Fibroblast of skin of right biceps (primary cell): ENCODE results near the gene MORC4.

Experiments
- DNase-seq: peaks from one replicate; pipeline ENCODE4 v3.0.0-alpha.2; 2013

The MORC4 gene

DNA sequence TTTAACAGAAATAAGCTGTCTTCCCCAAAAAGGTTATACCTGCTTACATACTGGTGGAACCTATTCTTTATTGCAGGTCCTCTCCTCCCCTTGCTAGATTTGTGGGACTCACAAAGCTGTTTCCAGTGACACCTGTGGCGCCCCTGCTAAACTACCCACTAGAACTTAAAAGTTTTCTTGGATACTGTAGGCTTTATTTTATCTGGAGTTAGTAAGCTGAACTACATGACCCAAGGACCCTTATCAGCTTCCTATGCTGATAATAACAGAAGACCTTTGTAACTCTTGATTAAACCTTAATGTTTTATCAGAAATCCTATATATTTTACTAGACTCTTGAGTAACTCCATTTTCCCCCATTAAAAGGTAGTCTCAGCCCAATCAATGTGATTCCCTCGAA is 47.5 kb downstream of the MORC4 start:
- DNase-seq, result no peak

- no peak for DNase-seq
Measured at GRCh38 chrX:106952089-106952488, 47.9 kb downstream of the MORC4 start.

DNA sequence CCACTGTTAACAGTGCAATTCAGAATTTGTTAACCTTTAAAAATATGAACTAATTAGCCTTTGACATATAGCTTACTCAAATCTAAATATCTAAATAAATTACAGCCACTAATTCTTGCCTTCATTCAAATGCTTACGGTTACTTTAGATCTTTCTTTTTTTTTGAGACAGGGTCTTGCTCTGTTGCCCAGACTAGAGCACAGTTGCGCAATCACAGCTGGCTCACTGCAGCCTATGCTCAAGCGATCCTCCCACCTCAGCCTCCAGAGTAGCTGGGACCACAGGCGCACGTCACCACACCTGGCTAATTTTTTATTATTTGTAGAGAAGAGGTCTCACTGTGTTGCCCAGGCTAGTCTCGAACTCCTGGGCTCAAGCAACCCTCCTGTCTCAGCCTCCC is 48.8 kb downstream of the MORC4 start:
- no peak for DNase-seq

GRCh38 chrX:106950381-106950780 is 49.6 kb downstream of the MORC4 start:
- no peak for DNase-seq

- no peak for DNase-seq
Measured at GRCh38 chrX:106949366-106949765, 50.6 kb downstream of the MORC4 start.

- DNase-seq, result no peak
Measured at GRCh38 chrX:106948641-106949040, 51.4 kb downstream of the MORC4 start.

GRCh38 chrX:106946464-106946863 is 53.5 kb downstream of the MORC4 start:
- no peak for DNase-seq

DNA sequence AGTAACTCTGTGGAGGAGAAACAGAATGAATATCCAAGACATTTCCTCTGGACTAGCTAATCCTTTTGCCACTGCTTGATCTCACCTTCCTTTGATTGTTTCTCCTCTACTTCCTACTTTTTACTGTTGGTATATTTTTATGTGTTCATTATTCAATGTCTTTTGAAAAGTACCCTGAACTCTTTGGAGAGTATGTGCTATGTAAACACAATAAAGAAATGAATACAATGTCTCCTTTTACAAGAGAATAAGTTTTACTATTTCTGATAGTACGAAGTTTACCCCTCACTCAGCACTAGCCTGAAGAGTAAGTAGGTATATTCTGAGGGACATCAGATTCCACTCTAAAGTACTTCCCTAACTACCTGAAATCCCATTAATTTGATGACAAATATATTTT is 59.9 kb downstream of the MORC4 start:
- no peak for DNase-seq

DNA sequence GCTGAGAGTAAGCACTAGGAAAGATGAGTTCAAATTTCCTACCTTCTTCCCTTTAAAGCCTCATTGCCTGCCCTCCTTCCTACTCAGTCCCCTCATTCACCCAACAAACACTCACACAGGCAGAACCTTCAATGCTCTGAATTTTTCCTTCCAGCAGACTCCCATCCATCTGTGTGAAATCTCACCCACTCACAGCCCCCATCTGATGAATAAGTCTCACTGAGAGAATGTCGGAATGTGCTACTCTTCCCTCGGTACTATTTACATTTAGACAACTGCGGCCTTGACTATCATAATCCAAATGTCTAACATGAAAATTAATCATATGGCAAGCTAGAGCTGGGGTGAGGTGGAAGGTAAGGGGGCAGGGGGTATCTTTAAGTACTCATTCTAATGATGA is 60.4 kb downstream of the MORC4 start:
- DNase-seq, result no peak

DNA sequence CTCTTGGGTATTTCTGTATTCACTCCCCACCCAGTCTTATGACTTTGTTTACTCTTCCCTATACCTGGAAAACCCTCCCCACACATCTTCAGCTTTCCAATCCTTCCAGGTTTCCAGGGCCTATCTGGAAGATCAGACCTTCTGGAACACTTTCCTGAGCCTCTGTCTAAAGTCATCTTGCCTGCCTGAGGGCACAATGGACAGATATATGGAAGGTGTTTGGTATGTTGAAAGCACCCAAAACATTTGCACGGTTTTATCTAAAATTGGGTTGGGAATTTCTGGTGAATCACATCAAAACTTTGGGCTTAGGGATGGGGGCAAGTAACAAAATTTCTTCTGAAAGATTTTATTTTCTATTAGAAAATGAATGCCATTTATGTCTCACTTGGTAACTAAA is 63.8 kb downstream of the MORC4 start:
- no peak for DNase-seq

DNA sequence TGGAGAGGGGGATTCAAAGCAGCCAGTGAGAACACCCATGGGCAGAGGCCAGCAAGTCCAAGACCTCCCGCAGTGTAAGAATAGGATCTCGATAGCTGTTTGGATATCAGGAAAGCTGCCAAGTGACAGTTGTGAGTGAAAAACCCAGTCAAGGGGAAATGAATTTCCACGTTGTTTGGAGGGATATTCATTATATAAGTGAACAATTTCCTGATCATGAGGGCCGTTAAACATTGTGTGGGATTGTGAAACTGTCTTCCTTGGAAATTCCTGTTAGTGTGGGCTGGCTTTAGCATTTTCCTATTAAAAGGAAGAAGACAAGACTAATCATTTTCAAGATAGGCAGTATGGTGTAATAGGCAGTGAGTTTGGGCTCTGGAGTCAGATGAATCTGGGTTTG is 64.8 kb downstream of the MORC4 start:
- no peak for DNase-seq

GRCh38 chrX:106933538-106933961 is 66.5 kb downstream of the MORC4 start:
- no peak for DNase-seq

- no peak for DNase-seq
Measured at GRCh38 chrX:106932960-106933537, 67.0 kb downstream of the MORC4 start.

GRCh38 chrX:106932492-106932923 is 67.5 kb downstream of the MORC4 start:
- DNase-seq, result no peak

DNA sequence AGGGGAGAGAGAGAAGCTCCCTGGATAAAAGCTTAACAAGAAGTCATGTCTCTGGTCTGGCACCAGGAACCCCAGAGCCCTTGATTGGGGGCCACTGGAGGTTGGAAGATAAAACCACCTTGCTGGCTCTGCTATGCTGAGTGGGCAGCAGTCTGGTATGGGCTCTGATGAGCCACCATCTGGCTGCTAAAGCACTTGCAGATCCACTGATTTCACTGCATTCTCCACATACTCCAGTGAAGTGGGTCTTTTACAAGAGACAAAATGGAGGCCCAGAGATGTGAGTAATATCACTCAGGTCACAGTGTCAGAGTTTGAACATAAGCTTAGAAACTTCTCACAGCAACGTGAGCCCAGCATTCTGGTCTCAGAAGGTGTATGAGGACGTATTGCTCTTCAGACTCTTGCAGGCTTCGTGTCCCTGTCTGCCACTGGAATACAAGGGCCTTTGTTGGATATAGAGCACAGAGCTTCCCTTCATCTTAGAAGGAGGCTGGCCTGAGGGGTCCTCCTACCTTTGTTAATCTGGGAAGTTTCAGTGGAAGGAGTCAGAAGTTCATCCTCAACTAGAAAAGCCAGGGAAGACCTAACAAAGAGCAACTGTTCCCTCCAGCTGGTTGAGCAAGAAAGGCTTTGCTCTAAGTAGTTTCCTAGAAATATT is 68.1 kb downstream of the MORC4 start:
- DNase-seq, result no peak

DNA sequence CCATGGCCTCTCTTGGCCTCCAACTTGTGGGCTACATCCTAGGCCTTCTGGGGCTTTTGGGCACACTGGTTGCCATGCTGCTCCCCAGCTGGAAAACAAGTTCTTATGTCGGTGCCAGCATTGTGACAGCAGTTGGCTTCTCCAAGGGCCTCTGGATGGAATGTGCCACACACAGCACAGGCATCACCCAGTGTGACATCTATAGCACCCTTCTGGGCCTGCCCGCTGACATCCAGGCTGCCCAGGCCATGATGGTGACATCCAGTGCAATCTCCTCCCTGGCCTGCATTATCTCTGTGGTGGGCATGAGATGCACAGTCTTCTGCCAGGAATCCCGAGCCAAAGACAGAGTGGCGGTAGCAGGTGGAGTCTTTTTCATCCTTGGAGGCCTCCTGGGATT is 71.8 kb downstream of the MORC4 start:
- DNase-seq, result no peak

GRCh38 chrX:106927700-106928099 is 72.3 kb downstream of the MORC4 start:
- no peak for DNase-seq

- DNase-seq, result no peak
Measured at GRCh38 chrX:106927023-106927422, 73.0 kb downstream of the MORC4 start.

GRCh38 chrX:106921637-106922036 is 78.4 kb downstream of the MORC4 start:
- DNase-seq, result no peak

- DNase-seq, result no peak
Measured at GRCh38 chrX:106919932-106920452, 80.0 kb downstream of the MORC4 start, which contains the start of gene CLDN2. TSS of gene CLDN2 (plus strand) at chrX:106920402. CDS start at chrX:106928229, 7,827 bp downstream.

- DNase-seq, result peak; percentile 74
Measured at GRCh38 chrX:106917830-106918500, 82.0 kb downstream of the MORC4 start.

DNA sequence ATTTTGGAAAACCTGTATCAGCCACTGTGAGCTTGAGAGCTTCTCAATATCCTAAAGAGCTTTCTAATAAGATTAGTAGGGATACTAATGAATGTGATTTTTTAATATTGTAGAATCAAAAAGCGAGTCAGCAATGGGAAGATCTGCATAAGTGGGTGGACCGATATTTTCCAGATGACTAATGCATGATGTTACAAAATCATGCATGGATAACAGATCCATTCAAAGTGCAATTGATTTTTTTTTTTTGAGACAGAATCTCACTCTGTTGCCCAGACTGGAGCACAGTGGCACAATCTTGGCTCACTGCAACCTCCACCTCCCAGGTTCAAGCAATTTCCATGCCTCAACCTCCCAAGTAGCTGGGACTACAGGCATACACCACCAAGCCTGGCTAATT is 87.1 kb downstream of the MORC4 start:
- no peak for DNase-seq

DNA sequence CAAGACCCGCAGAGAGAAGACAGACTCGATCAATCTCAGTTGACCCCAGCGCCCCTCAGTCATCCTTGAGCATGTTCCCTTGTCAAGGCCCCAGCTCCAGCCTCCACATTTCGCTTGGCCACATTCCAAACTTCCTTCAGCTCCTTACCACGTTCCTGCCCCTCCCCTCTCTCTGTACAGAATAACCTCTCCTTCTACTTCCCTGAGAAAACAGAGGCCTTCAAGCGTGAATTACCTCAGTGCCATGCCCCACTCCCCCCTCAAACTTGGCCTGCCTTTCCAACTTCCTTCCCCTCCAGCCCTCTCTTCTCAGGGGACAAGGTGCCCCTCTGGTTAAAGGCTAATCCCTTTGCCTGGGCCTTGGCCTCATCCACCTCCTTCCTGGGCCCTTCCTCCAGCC is 93.7 kb downstream of the MORC4 start:
- DNase-seq, result peak; percentile 2

DNA sequence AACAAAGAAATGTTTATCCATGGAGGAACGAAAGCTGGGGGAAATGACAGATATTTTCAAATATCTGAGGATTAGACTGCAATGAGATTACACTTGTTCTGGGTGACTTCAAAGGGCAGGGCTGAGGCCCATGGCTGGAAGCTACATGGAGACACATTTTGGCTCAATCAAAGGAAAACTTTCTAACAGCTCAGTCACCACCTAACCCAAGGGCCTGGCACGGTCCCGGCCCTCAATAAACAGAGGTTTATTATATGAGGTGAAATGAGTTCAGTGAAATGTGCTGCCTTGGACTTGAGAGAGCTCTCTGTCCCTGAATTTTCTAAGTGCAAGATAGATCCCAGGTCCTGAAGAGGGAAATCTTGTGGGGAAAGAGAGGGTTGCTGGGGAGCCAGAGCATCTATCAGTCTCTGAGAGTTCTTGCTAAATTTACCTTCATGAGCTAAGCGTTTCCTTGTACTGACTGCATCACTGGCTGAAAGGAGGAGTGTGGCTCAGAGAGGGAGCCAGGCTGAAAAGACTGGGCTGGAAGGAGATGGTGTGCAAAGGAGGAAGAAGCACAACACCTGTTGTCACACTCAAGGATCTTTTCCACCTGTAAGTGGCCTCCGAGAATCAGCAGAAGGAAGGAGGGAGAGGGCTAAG is 94.8 kb downstream of the MORC4 start:
- no peak for DNase-seq
